ENCODE measurements around the gene TNFSF12. TPM values are rescaled to one million over a fixed set of nuclear protein-coding genes. Genes with fewer than 3 reads are reported as not detected.
A peak's percentile ranks its signal among the peaks of the same experiment; 100 is the strongest.

TNFSF12 gene
- total and polyA plus RNA-seq, 9 of the 15 experiments (the other 6 are each of a cell fraction or from before 2014, with no cell fraction given), result 0.03 to 0.95 (median 0.19) TPM; not detected in 3

GRCh38 chr17:7583253-7584109 is 34.6 kb downstream of the TNFSF12 start, which contains the start of gene MPDU1 (continued):
- TF ChIP-seq, protein P1, sequence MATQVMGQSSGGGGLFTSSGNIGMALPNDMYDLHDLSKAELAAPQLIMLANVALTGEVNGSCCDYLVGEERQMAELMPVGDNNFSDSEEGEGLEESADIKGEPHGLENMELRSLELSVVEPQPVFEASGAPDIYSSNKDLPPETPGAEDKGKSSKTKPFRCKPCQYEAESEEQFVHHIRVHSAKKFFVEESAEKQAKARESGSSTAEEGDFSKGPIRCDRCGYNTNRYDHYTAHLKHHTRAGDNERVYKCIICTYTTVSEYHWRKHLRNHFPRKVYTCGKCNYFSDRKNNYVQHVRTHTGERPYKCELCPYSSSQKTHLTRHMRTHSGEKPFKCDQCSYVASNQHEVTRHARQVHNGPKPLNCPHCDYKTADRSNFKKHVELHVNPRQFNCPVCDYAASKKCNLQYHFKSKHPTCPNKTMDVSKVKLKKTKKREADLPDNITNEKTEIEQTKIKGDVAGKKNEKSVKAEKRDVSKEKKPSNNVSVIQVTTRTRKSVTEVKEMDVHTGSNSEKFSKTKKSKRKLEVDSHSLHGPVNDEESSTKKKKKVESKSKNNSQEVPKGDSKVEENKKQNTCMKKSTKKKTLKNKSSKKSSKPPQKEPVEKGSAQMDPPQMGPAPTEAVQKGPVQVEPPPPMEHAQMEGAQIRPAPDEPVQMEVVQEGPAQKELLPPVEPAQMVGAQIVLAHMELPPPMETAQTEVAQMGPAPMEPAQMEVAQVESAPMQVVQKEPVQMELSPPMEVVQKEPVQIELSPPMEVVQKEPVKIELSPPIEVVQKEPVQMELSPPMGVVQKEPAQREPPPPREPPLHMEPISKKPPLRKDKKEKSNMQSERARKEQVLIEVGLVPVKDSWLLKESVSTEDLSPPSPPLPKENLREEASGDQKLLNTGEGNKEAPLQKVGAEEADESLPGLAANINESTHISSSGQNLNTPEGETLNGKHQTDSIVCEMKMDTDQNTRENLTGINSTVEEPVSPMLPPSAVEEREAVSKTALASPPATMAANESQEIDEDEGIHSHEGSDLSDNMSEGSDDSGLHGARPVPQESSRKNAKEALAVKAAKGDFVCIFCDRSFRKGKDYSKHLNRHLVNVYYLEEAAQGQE (IDR thresholded peaks at IDR 0.05; ENCODE audit: borderline replicate concordance), result no peak
- TF ChIP-seq, protein P1 (CRISPR knock-in tag; IDR thresholded peaks at IDR 0.05; ENCODE audit: low read depth), result no peak
- TF ChIP-seq, protein P2, sequence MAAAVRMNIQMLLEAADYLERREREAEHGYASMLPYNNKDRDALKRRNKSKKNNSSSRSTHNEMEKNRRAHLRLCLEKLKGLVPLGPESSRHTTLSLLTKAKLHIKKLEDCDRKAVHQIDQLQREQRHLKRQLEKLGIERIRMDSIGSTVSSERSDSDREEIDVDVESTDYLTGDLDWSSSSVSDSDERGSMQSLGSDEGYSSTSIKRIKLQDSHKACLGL (CRISPR knock-in tag; IDR thresholded peaks at IDR 0.05; ENCODE audit: borderline replicate concordance, poor library complexity, severe bottlenecking), result no peak
- 0 out of 2 replicates have a peak, but pooled peaks have one; percentile 8 for TF ChIP-seq NFIC (IDR thresholded peaks at IDR 0.05)
- TF ChIP-seq HDAC2 (IDR thresholded peaks at IDR 0.05), result 0 out of 2 replicates have a peak, but pooled peaks have one; percentile 54
- no peak for TF ChIP-seq MCM5 (IDR thresholded peaks at IDR 0.05; ENCODE audit: low read depth)
- TF ChIP-seq SAFB2 (IDR thresholded peaks at IDR 0.05; ENCODE audit: borderline replicate concordance, low read depth, low read length, severe bottlenecking), result no peak
- no peak for TF ChIP-seq ATF1 (CRISPR knock-in tag; IDR thresholded peaks at IDR 0.05)
- TF ChIP-seq ATF1 (tag; IDR thresholded peaks at IDR 0.05), result peak; percentile 78
- peak; percentile 17; the same call in 1 of the 2 replicates for TF ChIP-seq ATF6 (CRISPR knock-in tag; IDR thresholded peaks at IDR 0.05)
- no peak for TF ChIP-seq ZKSCAN1 (IDR thresholded peaks at IDR 0.05; ENCODE audit: low read depth, low read length)
- peak; percentile 48 for TF ChIP-seq PKNOX1 (IDR thresholded peaks at IDR 0.05)
- peak; percentile 45; the same call in 1 of the 2 replicates for TF ChIP-seq RB1 (IDR thresholded peaks at IDR 0.05; ENCODE audit: low read depth)
- no peak for TF ChIP-seq POU5F1 (IDR thresholded peaks at IDR 0.05; ENCODE audit: borderline replicate concordance, low read depth, low read length, partially characterized antibody)
- TF ChIP-seq BRD4 (IDR thresholded peaks at IDR 0.05), result 0 out of 2 replicates have a peak, but pooled peaks have one; percentile 58
- TF ChIP-seq ZNF431 (CRISPR knock-in tag; IDR thresholded peaks at IDR 0.05), result peak; percentile 27; the same call in 1 of the 2 replicates
- TF ChIP-seq CBFB (CRISPR knock-in tag; IDR thresholded peaks at IDR 0.05), result no peak
